GM19397 (cell line): Measurements from ENCODE around the gene MED13L.
"Not testable (repeated sequence)": the region's sequence is repeated elsewhere in the genome, so short reads cannot be mapped to it uniquely, and the experiment has no call there.

ENCODE experiments used
- ATAC-seq: cut with Tn5 transposase; IDR thresholded peaks from one replicate; pipeline ENCODE4 v1.9.1; 2021; ENCODE audit warnings: mild to moderate bottlenecking, moderate library complexity; ENCODE audit not compliant: unreplicated experiment

MED13L gene

GRCh38 chr12:116304621-116305020, 27.1 kb upstream of the MED13L start:
- no peak for ATAC-seq

DNA sequence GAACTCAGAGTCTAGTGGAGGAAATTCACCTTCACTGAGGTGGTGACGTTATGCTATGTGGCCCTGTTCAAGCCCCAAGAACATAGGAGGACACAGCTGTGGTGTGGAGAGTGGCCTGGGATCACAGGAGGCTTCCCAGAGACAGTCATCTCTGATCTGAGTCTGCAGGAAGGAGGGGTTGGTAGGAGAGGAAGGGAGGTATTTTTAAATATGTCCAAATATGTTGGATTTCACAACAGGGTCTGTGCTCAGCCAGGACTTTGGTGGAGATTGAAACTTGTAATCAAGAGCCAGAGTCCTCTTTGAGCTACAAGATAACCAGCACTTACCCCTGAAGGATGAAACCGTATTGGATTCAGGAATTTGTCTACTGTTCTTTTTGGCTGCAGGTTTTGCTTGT, 26.4 kb upstream of the MED13L start:
- ATAC-seq = no peak

GRCh38 chr12:116303066-116303465, 25.6 kb upstream of the MED13L start:
- ATAC-seq = no peak

DNA sequence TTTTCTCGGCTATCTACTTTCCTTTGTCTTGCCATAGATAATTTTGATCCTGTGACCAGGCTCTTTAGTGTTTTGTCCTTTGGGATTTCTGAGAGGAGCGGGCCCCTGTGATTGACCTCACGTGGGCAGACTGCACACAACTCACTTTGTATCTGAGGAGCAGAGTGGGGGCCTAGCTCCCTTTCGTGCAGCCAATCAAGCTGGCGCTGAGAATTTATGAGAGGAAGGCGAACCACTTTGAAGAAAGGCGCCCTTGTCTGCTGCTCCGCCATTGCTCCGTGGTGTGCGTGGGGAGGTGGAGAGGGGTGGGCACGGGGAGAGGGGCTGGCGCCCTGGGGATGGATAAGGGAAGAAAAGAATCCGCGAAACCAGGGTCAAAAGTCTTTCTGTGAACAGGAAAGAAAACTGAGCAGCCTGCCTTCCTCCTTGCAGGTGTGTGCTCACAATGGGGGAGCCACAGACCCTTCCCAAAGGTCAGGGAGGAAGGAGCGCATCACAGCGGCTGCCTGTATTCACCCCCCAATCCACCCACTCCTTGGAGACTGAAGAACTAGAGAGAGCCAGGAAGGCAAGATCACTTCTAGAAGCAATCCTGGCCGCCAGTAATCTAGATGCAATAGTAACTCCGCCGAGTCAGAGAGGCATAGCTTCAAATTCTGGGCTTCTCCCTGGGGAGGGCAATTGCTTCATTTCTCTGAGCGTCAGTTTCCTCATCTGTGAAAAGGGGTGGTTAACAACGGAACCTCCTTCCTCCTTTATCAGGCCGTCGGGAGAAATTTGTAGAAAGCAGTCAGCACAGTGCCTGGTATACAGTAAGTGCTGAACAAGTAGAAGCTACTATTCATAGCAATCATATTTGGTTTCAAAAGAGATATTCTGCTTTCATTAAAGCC, 24.9 kb upstream of the MED13L start:
- no peak for ATAC-seq

DNA sequence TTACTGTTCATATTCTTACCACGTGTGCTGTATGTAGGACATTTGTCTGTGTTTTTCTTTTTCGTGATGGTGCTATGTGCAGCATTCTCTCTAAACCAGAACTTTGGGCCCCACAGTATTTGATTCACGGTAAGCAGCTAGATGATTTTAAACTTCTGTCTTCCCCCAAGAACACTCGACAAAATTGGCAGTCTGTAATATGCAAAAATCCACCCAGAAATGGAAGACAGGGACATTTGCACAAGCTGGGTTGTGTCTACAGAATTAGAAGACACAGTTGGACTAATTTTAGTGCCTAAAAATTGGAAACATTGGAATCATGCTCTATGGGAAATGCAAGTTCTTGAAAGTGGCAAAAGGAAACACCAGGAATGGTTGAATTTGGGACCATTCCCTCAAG, 24.1 kb upstream of the MED13L start:
- no peak for ATAC-seq

- ATAC-seq = no peak
Observed at GRCh38 chr12:116299665-116300328, 22.3 kb upstream of the MED13L start.

GRCh38 chr12:116299064-116299463, 21.6 kb upstream of the MED13L start:
- ATAC-seq = no peak

DNA sequence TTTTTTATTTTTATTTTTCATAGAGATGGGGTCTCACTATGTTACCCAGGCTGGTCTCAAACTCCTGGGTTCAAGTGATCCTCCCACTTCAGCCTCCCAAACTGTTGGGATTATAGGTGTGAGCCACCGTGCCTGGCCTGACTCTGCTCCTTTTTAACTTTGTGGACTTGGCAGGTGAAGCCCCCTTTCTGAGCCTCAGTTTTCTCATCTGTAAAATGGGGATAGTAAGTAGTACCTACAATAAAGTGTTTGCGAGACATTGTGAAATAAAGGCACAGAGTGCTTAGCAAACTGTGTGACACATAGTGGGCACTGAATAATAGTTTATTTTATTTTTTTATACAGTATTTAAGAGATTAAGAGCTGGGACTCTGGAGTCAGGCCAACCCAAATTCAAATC, 21.1 kb upstream of the MED13L start:
- ATAC-seq = no peak

DNA sequence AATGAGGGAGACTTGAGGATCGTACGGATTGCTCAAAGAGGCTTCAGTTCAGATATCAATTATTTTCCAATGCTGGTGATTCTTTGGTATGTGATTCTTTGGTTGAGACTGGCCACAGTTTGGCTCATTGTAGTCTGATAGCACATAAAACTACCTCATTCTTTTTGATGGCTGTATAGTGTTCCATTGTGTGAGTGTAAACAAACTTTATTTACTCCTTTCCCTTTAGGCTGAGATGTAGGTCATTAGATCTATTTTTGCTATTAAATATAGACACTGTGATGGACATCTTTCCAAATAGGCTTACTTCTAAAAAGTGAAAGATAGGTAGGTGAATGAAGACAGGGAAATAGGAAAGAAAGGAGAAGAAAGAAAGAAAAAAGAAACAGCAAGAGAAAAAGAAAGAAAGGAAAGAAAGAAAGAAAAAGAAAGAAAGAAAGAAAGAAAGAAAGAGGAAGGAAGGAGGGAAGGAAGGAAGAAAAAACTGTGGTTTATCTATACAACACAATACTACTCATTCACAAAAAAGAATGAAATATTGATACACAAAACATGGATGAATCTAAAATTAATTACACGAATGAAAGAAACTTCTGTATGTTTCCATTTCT, 19.8 kb upstream of the MED13L start:
- no peak for ATAC-seq

DNA sequence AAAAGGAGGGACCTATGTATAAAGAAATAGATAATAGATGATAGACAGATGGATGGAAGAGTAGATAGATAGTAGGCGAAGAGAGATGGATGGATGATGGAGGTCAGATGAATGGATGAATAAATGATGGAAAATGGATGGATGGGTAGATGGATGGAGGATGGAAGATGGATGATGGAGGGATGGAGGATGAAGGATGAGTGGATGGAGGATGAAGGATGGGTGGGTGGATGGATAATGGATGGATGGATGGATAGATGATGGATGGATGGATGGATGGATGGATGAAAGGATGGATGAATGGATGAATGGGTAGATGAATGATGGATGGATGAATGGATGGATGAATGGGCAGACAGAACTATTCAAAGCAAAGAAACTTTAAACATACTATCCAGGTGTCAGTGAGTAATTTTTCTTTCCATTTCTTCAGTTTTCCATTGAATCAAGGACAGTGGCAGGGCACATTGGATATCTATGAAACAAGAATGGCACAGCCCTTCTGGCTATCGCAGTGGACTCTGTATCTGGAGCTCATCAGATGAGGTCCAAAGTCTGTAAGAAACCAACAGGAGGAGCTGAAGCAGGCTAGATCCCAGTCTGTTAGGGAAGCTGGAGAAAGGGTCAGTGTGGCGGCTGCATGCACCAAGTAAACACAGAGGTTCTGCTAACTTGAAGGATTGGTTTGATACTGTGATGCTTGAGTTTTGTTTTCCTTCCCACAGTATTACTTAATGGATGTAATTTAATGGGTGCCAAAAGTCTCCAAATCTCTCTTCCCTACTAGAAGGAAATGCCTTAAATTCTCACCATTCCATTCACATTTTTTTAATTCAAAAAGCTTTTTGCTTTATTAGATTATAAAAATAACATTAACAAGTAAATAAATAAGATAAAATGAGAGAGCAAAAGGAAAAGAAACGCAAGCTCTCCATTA, 18.1 kb upstream of the MED13L start:
- ATAC-seq = no peak

DNA sequence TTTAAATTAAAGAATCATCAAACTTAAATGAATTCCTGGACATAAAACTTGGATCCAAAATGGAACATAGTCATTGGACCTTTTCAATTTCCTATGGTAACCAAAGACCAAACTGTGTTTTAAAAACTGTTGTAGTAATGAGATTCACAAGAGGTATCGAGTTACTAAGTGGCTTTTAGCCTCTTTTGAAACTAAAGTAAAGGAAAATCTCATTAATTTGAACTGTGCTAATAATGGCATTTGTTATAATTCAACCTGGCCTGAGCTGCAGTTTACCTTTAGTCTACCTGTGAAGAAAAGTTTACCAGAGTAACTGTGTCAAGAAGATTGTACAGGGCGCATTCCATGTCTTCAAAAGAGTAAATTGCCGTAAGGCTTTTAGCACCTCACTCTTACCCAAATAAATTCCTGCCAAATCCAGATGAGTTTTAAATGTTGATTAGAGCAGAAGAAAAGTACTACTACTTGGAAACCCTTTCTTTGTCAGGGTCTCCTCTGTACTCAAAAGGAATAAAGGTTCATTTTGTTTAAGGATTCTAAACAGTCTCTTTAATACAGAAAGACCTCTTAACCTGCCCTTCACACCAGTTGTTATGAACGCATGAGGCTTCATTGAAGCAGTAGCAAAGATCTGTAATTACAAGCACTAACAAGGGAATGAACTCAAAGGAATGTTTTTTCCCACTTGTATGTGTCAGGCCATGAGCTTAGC, 17.1 kb upstream of the MED13L start:
- no peak for ATAC-seq

GRCh38 chr12:116293687-116294453, 16.4 kb upstream of the MED13L start:
- no peak for ATAC-seq

- ATAC-seq = no peak
Observed at GRCh38 chr12:116291218-116291617, 13.7 kb upstream of the MED13L start.

- ATAC-seq = no peak
Observed at GRCh38 chr12:116288735-116289134, 11.2 kb upstream of the MED13L start.

GRCh38 chr12:116287842-116288301, 10.4 kb upstream of the MED13L start:
- no peak for ATAC-seq

GRCh38 chr12:116284396-116284795, 6.9 kb upstream of the MED13L start:
- ATAC-seq = no peak

DNA sequence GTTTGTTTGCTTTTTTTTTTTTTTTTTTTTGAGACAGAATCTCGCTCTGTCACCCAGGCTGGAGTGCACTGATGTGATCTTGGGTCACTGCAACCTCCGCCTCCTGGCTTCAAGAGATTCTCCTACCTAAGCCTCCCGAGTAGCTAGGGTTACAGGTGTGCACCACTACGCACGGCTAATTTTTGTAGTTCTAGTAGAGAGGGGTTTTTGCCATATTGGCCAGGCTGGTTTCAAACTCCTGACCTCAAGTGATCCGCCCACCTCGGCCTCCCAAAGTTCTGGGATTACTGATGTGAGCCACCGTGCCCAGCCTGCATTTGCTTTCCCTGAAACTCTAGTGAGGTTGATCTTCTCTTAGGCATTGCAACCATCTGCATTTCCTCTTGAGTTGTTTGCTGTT, 6.4 kb upstream of the MED13L start:
- not testable (repeated sequence) for ATAC-seq

GRCh38 chr12:116282371-116283286, 5.1 kb upstream of the MED13L start:
- no peak for ATAC-seq
